ENCODE measurements around the gene RAB44. TPM values are rescaled to one million over a fixed set of nuclear protein-coding genes. Genes with fewer than 3 reads are reported as not detected.

Gene RAB44
- total RNA-seq, 1 experiment from 2014 or later: not detected

DNA sequence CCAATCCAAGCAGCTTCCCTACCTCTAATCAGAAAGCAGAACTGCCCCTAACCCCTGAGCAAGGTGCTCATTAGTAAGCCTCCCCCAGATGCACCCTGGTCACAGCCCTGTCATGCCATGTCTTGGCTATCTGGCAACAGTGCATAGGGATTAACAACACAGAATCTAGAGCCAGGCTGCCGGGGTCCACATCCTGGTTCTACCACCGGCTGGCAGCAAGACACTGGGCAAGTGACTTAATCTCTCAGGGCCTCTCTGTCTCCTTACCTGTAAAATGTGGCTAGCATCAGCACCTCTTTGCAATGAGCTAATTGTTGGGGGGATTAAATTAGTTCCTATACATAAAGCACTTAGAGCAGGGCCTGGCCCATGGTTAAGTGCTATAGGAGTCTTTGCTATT, 73.5 kb downstream of the RAB44 start:
- Histone ChIP-seq H4K5ac (ENCODE audit: insufficient read length, low read depth, low read length) (no peak overlapping the region), H3K4me1 (ENCODE audit: insufficient read depth, low read length) (no peaks in the 10 kb centered on the region), H3T11ph (ENCODE audit: low read length) (no peak overlapping the region), H3K9ac (ENCODE audit: extremely low read depth, insufficient read length, low read length) (no peak overlapping the region), H3K27me3 (ENCODE audit: insufficient read depth, low read length) (no peaks in the 10 kb centered on the region), H3K9me3 (ENCODE audit: control insufficient read depth, low read depth, low read length) (no peaks in the 10 kb centered on the region), H2BK5ac (ENCODE audit: insufficient read length, low read length) (no peak overlapping the region), H2AFZ (ENCODE audit: low read length) (no peak overlapping the region), H4K8ac (replicated peaks; ENCODE audit: insufficient read length, low read depth, low read length) (no peak overlapping the region), H3K23ac (ENCODE audit: insufficient read length, low read depth, low read length) (no peak overlapping the region), H3K14ac (ENCODE audit: insufficient read depth, low read length) (no peak overlapping the region), H2BK15ac (ENCODE audit: low read depth, low read length) (no peak overlapping the region), H2BK120ac (ENCODE audit: low read depth, low read length, poor library complexity, severe bottlenecking) (no peak overlapping the region), H3K79me1 (ENCODE audit: insufficient read depth, low read depth, low read length, poor library complexity, severe bottlenecking) (no peaks in the 10 kb centered on the region), H4K20me1 (ENCODE audit: control insufficient read depth, insufficient read depth, insufficient read length) (no peaks in the 10 kb centered on the region), H3K79me2 (ENCODE audit: insufficient read depth, low read length) (no peaks in the 10 kb centered on the region), H3K27ac (ENCODE audit: insufficient read length, low read depth, low read length) (no peak overlapping the region), H2BK20ac (ENCODE audit: low read depth, low read length, poor library complexity, severe bottlenecking) (no peak overlapping the region), H3K56ac (ENCODE audit: insufficient read length, low read depth, low read length) (no peak overlapping the region), H4K91ac (ENCODE audit: insufficient read length, low read depth, low read length) (no peak overlapping the region), H2AK5ac (ENCODE audit: insufficient read length, low read length) (no peak overlapping the region), H3K18ac (ENCODE audit: insufficient read length, low read depth, low read length) (no peak overlapping the region), H2BK12ac (ENCODE audit: insufficient read length, low read depth, low read length) (no peak overlapping the region), H3K4ac (ENCODE audit: low read depth, low read length) (no peak overlapping the region), H3K4me2 (ENCODE audit: insufficient read depth, insufficient read length, low read length) (no peak overlapping the region), H3K23me2 (ENCODE audit: insufficient read length, low read depth, low read length, poor library complexity, severe bottlenecking) (no peaks in the 10 kb centered on the region)
- Mint-ChIP-seq H3K27me3 (ENCODE audit: low read depth) (peaks cover 7% of the 10 kb centered on the region), H3K27ac (no peak overlapping the region), H3K4me1 (peaks cover 19 to 44% of the 10 kb centered on the region in 2 experiments), H3K36me3 (ENCODE audit: insufficient read depth in 1 of 3, low read depth in 3 of 3) (no peaks in the 10 kb centered on the region; a peak in 2 of 7 replicates), H3K4me3 (no peak overlapping the region), H3K9me3 (no peaks in the 10 kb centered on the region; a peak in 1 of 5 replicates)
- DNase-seq: no peak
- TF ChIP-seq, protein P1, sequence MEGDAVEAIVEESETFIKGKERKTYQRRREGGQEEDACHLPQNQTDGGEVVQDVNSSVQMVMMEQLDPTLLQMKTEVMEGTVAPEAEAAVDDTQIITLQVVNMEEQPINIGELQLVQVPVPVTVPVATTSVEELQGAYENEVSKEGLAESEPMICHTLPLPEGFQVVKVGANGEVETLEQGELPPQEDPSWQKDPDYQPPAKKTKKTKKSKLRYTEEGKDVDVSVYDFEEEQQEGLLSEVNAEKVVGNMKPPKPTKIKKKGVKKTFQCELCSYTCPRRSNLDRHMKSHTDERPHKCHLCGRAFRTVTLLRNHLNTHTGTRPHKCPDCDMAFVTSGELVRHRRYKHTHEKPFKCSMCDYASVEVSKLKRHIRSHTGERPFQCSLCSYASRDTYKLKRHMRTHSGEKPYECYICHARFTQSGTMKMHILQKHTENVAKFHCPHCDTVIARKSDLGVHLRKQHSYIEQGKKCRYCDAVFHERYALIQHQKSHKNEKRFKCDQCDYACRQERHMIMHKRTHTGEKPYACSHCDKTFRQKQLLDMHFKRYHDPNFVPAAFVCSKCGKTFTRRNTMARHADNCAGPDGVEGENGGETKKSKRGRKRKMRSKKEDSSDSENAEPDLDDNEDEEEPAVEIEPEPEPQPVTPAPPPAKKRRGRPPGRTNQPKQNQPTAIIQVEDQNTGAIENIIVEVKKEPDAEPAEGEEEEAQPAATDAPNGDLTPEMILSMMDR (conservative IDR thresholded peaks at IDR 0.05): no peak
- WGBS (ENCODE audit: extremely low coverage, insufficient read length, low lambda C conversion rate): no CpG with 5 or more reads among the region's 2 CpGs
